Endothelial cell of umbilical vein (primary cell): Measurements from ENCODE around the gene POM121C. TPM values are rescaled to one million over a fixed set of nuclear protein-coding genes. Genes with fewer than 3 reads are reported as not detected.
"Not testable (repeated sequence)": the region's sequence is repeated elsewhere in the genome, so short reads cannot be mapped to it uniquely, and the experiment has no call there.

ENCODE experiments used
- BruUV-seq: library from RNA; stranded (reverse); fragments of 400-500 nt; replicated peaks from 2 replicates; lab custom pipeline; 2021; lab: Mats Ljungman, UMichigan
- CTCF ChIA-PET: fragments of 300-600, 350-600 bp; sonication (Branson Sonifier 250); formaldehyde crosslinking; loops from one replicate; lab custom pipeline; 2021; ENCODE audit warnings: antibody characterized with exemption, inconsistent platforms; lab: Charles Lee
- POLR2A ChIA-PET: fragments of 300-600, 350-600 bp; sonication (Branson Sonifier 250); formaldehyde crosslinking; loops from one replicate; lab custom pipeline; 2021; ENCODE audit warnings: antibody characterized with exemption, inconsistent platforms; lab: Charles Lee
- DNase-seq: peaks from one replicate; pipeline ENCODE4 v3.0.0-alpha.2; 2011; ENCODE audit warnings: low read depth, low spot score
- FAIRE-seq: peaks from 2 replicates; lab custom pipeline; 2011; peaks lifted over from hg19 to GRCh38; lab: Jason Lieb, UNC
- H2AFZ ChIP-seq: 2 replicates; pipeline ENCODE4 v1.6.0; 2012; ENCODE audit warnings: low read depth, low read length, control low read depth, inconsistent platforms
- H3K27ac ChIP-seq: 2 replicates; pipeline ENCODE4 v1.5.1; 2011; ENCODE audit warnings: low read depth, mild to moderate bottlenecking, control low read depth, low read length, moderate library complexity; ENCODE audit not compliant: insufficient read depth
- H3K27me3 ChIP-seq, 2 experiments: 2 replicates each; pipeline versions ENCODE4 v1.6.0 to v1.6.1; 2011; ENCODE audit warnings: low read length in 2 of 2, mixed read lengths in 1 of 2; ENCODE audit not compliant: control insufficient read depth in 2 of 2, insufficient read depth in 2 of 2
- H3K36me3 ChIP-seq, 2 experiments: 2 replicates in 1 of 2; 3 replicates in 1 of 2; pipeline ENCODE4 v1.5.1; 2011; ENCODE audit warnings: low read length in 2 of 2, mild to moderate bottlenecking in 1 of 2, moderate library complexity in 1 of 2; ENCODE audit not compliant: control insufficient read depth in 2 of 2, insufficient read depth in 2 of 2; ENCODE audit errors: extremely low read depth in 1 of 2
- H3K4me1 ChIP-seq: 3 replicates; pipeline ENCODE4 v1.5.1; 2011; ENCODE audit warnings: mild to moderate bottlenecking, low read length; ENCODE audit not compliant: control insufficient read depth, insufficient read depth; ENCODE audit errors: extremely low read depth
- H3K4me2 ChIP-seq: 2 replicates; pipeline ENCODE4 v1.6.1; 2011; ENCODE audit warnings: low read length, control low read depth, mixed read lengths; ENCODE audit not compliant: insufficient read depth
- H3K4me3 ChIP-seq, 3 experiments: fragments of 200-600 bp in 1 of 3; sonication (generic), shearing (Covaris generic) in 1 of 3; replicated peaks in 1 of 3; 2 replicates each; pipeline ENCODE4 v1.5.1; 2011 to 2016; ENCODE audit warnings: control low read depth in 3 of 3, low read length in 3 of 3, mild to moderate bottlenecking in 2 of 3, inconsistent platforms in 1 of 3, low read depth in 1 of 3, moderate library complexity in 1 of 3; ENCODE audit not compliant: insufficient read depth in 1 of 3
- H3K79me2 ChIP-seq: 2 replicates; pipeline ENCODE4 v1.6.0; 2012; ENCODE audit warnings: low read length, inconsistent platforms; ENCODE audit not compliant: control insufficient read depth, insufficient read depth
- H3K9ac ChIP-seq: replicated peaks from 2 replicates; pipeline ENCODE3; 2011; ENCODE audit warnings: low read length, control low read depth; ENCODE audit not compliant: insufficient read depth; ENCODE audit errors: extremely low read depth
- H3K9me1 ChIP-seq: replicated peaks from 3 replicates; pipeline ENCODE4 v1.6.0; 2011; ENCODE audit warnings: mild to moderate bottlenecking, low read length; ENCODE audit not compliant: control insufficient read depth, insufficient read depth; ENCODE audit errors: extremely low read depth
- H3K9me3 ChIP-seq: replicated peaks from 2 replicates; pipeline ENCODE4 v1.5.1; 2012; ENCODE audit warnings: low read length, inconsistent platforms; ENCODE audit not compliant: control insufficient read depth, insufficient read depth
- H4K20me1 ChIP-seq: replicated peaks from 2 replicates; pipeline ENCODE3; 2011; ENCODE audit warnings: mild to moderate bottlenecking, low read length; ENCODE audit not compliant: control insufficient read depth, insufficient read depth; ENCODE audit errors: extremely low read depth
- dilution Hi-C: fragments of 300-500 bp; cut with MboI; formaldehyde crosslinking; loops from one replicate; pipeline ENCODE4 v1.15.0; 2019; ENCODE audit warnings: low sequenced_read_pairs; ENCODE audit not compliant: extremely low pct_ligation_motif_present
- intact Hi-C: fragments of 100-400 bp; cut with micrococcal nuclease; formaldehyde crosslinking; loops from one replicate; pipeline ENCODE4 v1.10.0; 2022
- polyA plus RNA-seq, 4 experiments: library from polyadenylated mRNA; depleted of rRNA in 3 of 4; stranded (reverse) in 3 of 4; unstranded in 1 of 4; fragments of >200 nt; gene quantifications; 2 replicates each; pipeline versions ENCODE4 v1.2.1 to v1.2.3, GENCODE V29; 2011 to 2012; ENCODE audit warnings: missing spikeins in 1 of 4
- total RNA-seq: library from RNA; stranded (reverse); gene quantifications from 2 replicates; pipeline ENCODE4 v1.2.3, GENCODE V29; 2021

Gene POM121C
- total and polyA plus RNA-seq, 2 donors (not counting 3 experiments of a cell fraction or from before 2014, with no cell fraction given), result 15.4 to 45.6 TPM

- H3K4me2 ChIP-seq, intact Hi-C loops, POLR2A ChIA-PET, BruUV-seq, H4K20me1 ChIP-seq, H3K27ac ChIP-seq, H2AFZ ChIP-seq, H3K79me2 ChIP-seq, H3K36me3 ChIP-seq, H3K4me3 ChIP-seq, H3K9me1 ChIP-seq, CTCF ChIA-PET, dilution Hi-C loops, H3K4me1 ChIP-seq, H3K9me3 ChIP-seq, DNase-seq, H3K9ac ChIP-seq, H3K27me3 ChIP-seq: not testable (repeated sequence)
- FAIRE-seq, result peak; percentile 82
Measured at GRCh38 chr7:75418292-75418858, 67.7 kb downstream of the POM121C start.

- H3K79me2 ChIP-seq, H3K27ac ChIP-seq, H3K9me1 ChIP-seq, H3K4me2 ChIP-seq, DNase-seq, H3K36me3 ChIP-seq, H2AFZ ChIP-seq, intact Hi-C loops, H3K9ac ChIP-seq, H3K4me3 ChIP-seq, CTCF ChIA-PET, dilution Hi-C loops, FAIRE-seq, H3K9me3 ChIP-seq, H3K27me3 ChIP-seq, H3K4me1 ChIP-seq, POLR2A ChIA-PET, H4K20me1 ChIP-seq: not testable (repeated sequence)
- BruUV-seq, result TSS peak; percentile 35
Measured at GRCh38 chr7:75416787-75417186, 69.3 kb downstream of the POM121C start.

GRCh38 chr7:75415829-75416373, 70.2 kb downstream of the POM121C start:
- POLR2A ChIA-PET, CTCF ChIA-PET, dilution Hi-C loops: not testable (repeated sequence)

GRCh38 chr7:75415428-75415817, 70.7 kb downstream of the POM121C start:
- H3K4me1 ChIP-seq, CTCF ChIA-PET, H3K27ac ChIP-seq, H3K9me3 ChIP-seq, intact Hi-C loops, H3K27me3 ChIP-seq, POLR2A ChIA-PET, H3K4me3 ChIP-seq, FAIRE-seq, H4K20me1 ChIP-seq, BruUV-seq, H2AFZ ChIP-seq, H3K9me1 ChIP-seq, H3K36me3 ChIP-seq, H3K9ac ChIP-seq, DNase-seq, dilution Hi-C loops, H3K4me2 ChIP-seq, H3K79me2 ChIP-seq: not testable (repeated sequence)

More at GRCh38 chr7:75415829-75416373, 70.2 kb downstream of the POM121C start:
- H3K36me3 ChIP-seq, intact Hi-C loops, H3K9me1 ChIP-seq, H3K79me2 ChIP-seq, H3K27me3 ChIP-seq, H3K9me3 ChIP-seq, H3K4me2 ChIP-seq, DNase-seq, H2AFZ ChIP-seq, FAIRE-seq, H3K4me3 ChIP-seq, H3K4me1 ChIP-seq, H3K27ac ChIP-seq, BruUV-seq, H4K20me1 ChIP-seq, H3K9ac ChIP-seq: not testable (repeated sequence)
